NCI-H2081 (cell line): ENCODE data around the gene ZNF132.
"Not testable (repeated sequence)": the region's sequence is repeated elsewhere in the genome, so short reads cannot be mapped to it uniquely, and the experiment has no call there.

Experiments
- DNase-seq, 2 experiments: peaks; one replicate each; lab custom pipeline; 2025; lab: John Stamatoyannopoulos, UW

Gene ZNF132

GRCh38 chr19:58407658-58408151, 32.2 kb downstream of the ZNF132 start:
- no peak for DNase-seq

- no peak for DNase-seq
These were observed 32.9 kb downstream of the ZNF132 start for GRCh38 chr19:58406818-58407657.

- not testable (repeated sequence) for DNase-seq
These were observed 36.0 kb downstream of the ZNF132 start for GRCh38 chr19:58403920-58404478.

- DNase-seq = no peak
These were observed 38.0 kb downstream of the ZNF132 start for GRCh38 chr19:58401840-58402421.

GRCh38 chr19:58400916-58401839, 38.8 kb downstream of the ZNF132 start:
- peak; percentile 99 for DNase-seq

- peak; percentile 62 to 76 for DNase-seq
These were observed 39.5 kb downstream of the ZNF132 start for GRCh38 chr19:58400316-58400915.

GRCh38 chr19:58399903-58400302, 40.0 kb downstream of the ZNF132 start:
- no peak for DNase-seq

- DNase-seq = no peak
These were observed 41.4 kb downstream of the ZNF132 start for GRCh38 chr19:58398545-58398944.

- DNase-seq = no peak
These were observed 41.9 kb downstream of the ZNF132 start for GRCh38 chr19:58398087-58398486.

GRCh38 chr19:58397533-58398037, 42.4 kb downstream of the ZNF132 start:
- DNase-seq = no peak

- DNase-seq = no peak
These were observed 43.0 kb downstream of the ZNF132 start for GRCh38 chr19:58396691-58397532.

GRCh38 chr19:58395979-58396627, 43.9 kb downstream of the ZNF132 start:
- DNase-seq = no peak

GRCh38 chr19:58395220-58395978, 44.6 kb downstream of the ZNF132 start, which contains the start of gene RNF225:
RNF225 (plus strand) TSS chr19:58395656; CDS start chr19:58396090, 434 bp downstream.
- DNase-seq = no peak

- DNase-seq = no peak
These were observed 45.1 kb downstream of the ZNF132 start for GRCh38 chr19:58394821-58395219.

- no peak for DNase-seq
These were observed 46.3 kb downstream of the ZNF132 start for GRCh38 chr19:58393725-58394033.

- DNase-seq = no peak
These were observed 46.8 kb downstream of the ZNF132 start for GRCh38 chr19:58392945-58393724.

GRCh38 chr19:58388175-58388526, 51.8 kb downstream of the ZNF132 start:
- DNase-seq = no peak
